ENCODE data around the gene NEUROD2. TPM values are rescaled to one million over a fixed set of nuclear protein-coding genes. Genes with fewer than 3 reads are reported as not detected.

NEUROD2 gene
- total and polyA plus RNA-seq, 2 donors (not counting 3 experiments of a cell fraction or from before 2014, with no cell fraction given), result not detected

DNA sequence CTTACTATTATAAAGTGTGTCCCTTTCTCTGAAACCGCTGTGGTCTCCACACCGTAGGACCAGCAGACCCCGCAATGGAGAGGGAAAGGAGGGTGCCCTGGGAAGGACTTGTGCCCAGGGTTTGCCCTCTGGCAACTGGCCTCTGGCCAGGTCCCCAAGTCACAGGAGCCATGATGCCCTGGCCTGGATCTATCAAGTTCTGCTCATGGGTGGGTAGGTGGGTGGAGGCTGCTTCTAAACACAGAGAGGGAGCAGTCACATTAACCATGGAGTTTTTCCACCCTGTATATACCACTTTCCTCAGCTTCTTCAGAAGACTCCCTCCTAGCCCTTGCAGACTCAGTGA lies 9.4 kb upstream of the NEUROD2 start:
- no peaks in the 10 kb centered on the region for H4K20me1 ChIP-seq (replicated peaks; ENCODE audit: control insufficient read depth, extremely low read depth, insufficient read depth, low read length)
- DNase-seq (ENCODE audit: low read depth, low spot score) (no peak), FAIRE-seq (no peak)
- TF ChIP-seq JUN (IDR thresholded peaks at IDR 0.05; ENCODE audit: borderline replicate concordance, insufficient read depth, insufficient read length, low read depth), result no peak
- TF ChIP-seq MYC (IDR thresholded peaks at IDR 0.05; ENCODE audit: low read depth, low read length), result no peak
- TF ChIP-seq POLR2AphosphoS5 (IDR thresholded peaks at IDR 0.05; ENCODE audit: insufficient read depth, low read depth, low read length), result no peak
- no peak for TF ChIP-seq FOS (IDR thresholded peaks at IDR 0.05; ENCODE audit: borderline replicate concordance, insufficient read depth, low read length)
- TF ChIP-seq, protein P1, sequence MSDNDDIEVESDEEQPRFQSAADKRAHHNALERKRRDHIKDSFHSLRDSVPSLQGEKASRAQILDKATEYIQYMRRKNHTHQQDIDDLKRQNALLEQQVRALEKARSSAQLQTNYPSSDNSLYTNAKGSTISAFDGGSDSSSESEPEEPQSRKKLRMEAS (IDR thresholded peaks at IDR 0.05; ENCODE audit: insufficient read depth, insufficient read length), result no peak
- TF ChIP-seq, protein P2, sequence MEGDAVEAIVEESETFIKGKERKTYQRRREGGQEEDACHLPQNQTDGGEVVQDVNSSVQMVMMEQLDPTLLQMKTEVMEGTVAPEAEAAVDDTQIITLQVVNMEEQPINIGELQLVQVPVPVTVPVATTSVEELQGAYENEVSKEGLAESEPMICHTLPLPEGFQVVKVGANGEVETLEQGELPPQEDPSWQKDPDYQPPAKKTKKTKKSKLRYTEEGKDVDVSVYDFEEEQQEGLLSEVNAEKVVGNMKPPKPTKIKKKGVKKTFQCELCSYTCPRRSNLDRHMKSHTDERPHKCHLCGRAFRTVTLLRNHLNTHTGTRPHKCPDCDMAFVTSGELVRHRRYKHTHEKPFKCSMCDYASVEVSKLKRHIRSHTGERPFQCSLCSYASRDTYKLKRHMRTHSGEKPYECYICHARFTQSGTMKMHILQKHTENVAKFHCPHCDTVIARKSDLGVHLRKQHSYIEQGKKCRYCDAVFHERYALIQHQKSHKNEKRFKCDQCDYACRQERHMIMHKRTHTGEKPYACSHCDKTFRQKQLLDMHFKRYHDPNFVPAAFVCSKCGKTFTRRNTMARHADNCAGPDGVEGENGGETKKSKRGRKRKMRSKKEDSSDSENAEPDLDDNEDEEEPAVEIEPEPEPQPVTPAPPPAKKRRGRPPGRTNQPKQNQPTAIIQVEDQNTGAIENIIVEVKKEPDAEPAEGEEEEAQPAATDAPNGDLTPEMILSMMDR (IDR thresholded peaks at IDR 0.05; ENCODE audit: extremely low read depth in 1 of 2, insufficient read depth in 1 of 2, low read depth in 1 of 2, low read length in 2 of 2), result no peak
- no peak for TF ChIP-seq POLR2A (IDR thresholded peaks at IDR 0.05; ENCODE audit: low read depth, low read length)
- no peak for TF ChIP-seq EZH2 (IDR thresholded peaks at IDR 0.05; ENCODE audit: borderline replicate concordance, low read depth, low read length, severe bottlenecking)
- TF ChIP-seq GATA2 (IDR thresholded peaks at IDR 0.05; ENCODE audit: insufficient read depth, insufficient read length, low read depth, low read length), result no peak
- no peak overlapping the region for H3K27ac ChIP-seq (ENCODE audit: insufficient read depth, low read depth, low read length)
- peaks cover 10% of the 10 kb centered on the region for H3K4me1 ChIP-seq (ENCODE audit: control insufficient read depth, extremely low read depth, insufficient read depth, low read length)
- ChIA-PET POLR2A (interaction anchor here (0.5 kb wide), 1 partner anchor 54 kb away, joined by 6 read pairs; no protein-coding TSS in a partner anchor), CTCF (interaction anchor here (5.8 kb wide), 1 partner anchor 54 kb away, joined by 291 read pairs; the partner anchor contains the start of genes PNMT and TCAP)
- H2AFZ ChIP-seq (ENCODE audit: low read depth, low read length), result no peak overlapping the region
- no peaks in the 10 kb centered on the region for H3K9me1 ChIP-seq (replicated peaks; ENCODE audit: control insufficient read depth, extremely low read depth, insufficient read depth, low read length)
- intact Hi-C loops (cut with micrococcal nuclease) (no loop called here), dilution Hi-C loops (cut with MboI; ENCODE audit: extremely low pct_ligation_motif_present, low sequenced_read_pairs) (no loop called here)
- H3K4me2 ChIP-seq (ENCODE audit: insufficient read depth, low read length), result no peak overlapping the region
- H3K27me3 ChIP-seq (ENCODE audit: control insufficient read depth in 2 of 2, insufficient read depth in 2 of 2, low read length in 2 of 2), result peaks cover 3 to 8% of the 10 kb centered on the region in 2 experiments
- H3K79me2 ChIP-seq (ENCODE audit: control insufficient read depth, insufficient read depth, low read length), result no peaks in the 10 kb centered on the region
- no peaks in the 10 kb centered on the region for H3K36me3 ChIP-seq (ENCODE audit: control insufficient read depth in 2 of 2, extremely low read depth in 1 of 2, insufficient read depth in 2 of 2, low read length in 2 of 2)
- H3K4me3 ChIP-seq (replicated peaks in 1 of 3; ENCODE audit: insufficient read depth in 1 of 3, low read depth in 1 of 3, low read length in 3 of 3), result no peak overlapping the region
- H3K9ac ChIP-seq (replicated peaks; ENCODE audit: extremely low read depth, insufficient read depth, low read length), result no peak overlapping the region
- no TSS peak for BruUV-seq (replicated peaks)
- no peaks in the 10 kb centered on the region for H3K9me3 ChIP-seq (replicated peaks; ENCODE audit: control insufficient read depth, insufficient read depth, low read length)

Data from endothelial cell of umbilical vein (primary cell).